ENCODE data around the gene RPS16.

RPS16 gene

DNA sequence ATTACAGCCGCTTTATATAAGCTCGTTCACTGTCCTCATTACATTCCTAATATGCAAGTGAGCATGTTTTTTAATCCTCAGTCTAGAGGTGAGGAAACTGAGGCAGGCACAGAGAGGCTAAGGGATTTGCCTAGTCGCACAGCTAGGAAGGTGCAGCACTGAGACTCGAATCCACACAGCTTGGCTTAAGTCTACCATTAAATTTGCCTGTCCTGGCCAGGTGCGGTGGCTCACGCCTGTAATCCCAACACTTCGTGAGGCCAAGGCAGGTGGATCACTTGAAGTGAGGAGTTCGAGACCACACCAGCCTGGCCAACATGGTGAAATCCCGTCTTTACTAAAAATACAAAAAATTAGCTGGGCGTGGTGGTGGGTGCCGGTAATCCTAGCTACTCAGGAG is 8.0 kb downstream of the RPS16 start (continued):
- TF ChIP-seq ZNF274 (IDR thresholded peaks at IDR 0.05; ENCODE audit: low read length) = no peak
- no peak for TF ChIP-seq ZNF274 (tag by site-specific recombination; IDR thresholded peaks at IDR 0.05; ENCODE audit: borderline replicate concordance)
- TF ChIP-seq KLF16 (tag by site-specific recombination; IDR thresholded peaks at IDR 0.05) = no peak
- TF ChIP-seq ZNF2 (tag by site-specific recombination; IDR thresholded peaks at IDR 0.05) = no peak
- no peak for TF ChIP-seq SP3 (tag by site-specific recombination; IDR thresholded peaks at IDR 0.05)
- no peak for TF ChIP-seq ZBTB7A (tag by site-specific recombination; IDR thresholded peaks at IDR 0.05; ENCODE audit: low read depth)
- TF ChIP-seq ZNF791 (tag by site-specific recombination; IDR thresholded peaks at IDR 0.05) = no peak

DNA sequence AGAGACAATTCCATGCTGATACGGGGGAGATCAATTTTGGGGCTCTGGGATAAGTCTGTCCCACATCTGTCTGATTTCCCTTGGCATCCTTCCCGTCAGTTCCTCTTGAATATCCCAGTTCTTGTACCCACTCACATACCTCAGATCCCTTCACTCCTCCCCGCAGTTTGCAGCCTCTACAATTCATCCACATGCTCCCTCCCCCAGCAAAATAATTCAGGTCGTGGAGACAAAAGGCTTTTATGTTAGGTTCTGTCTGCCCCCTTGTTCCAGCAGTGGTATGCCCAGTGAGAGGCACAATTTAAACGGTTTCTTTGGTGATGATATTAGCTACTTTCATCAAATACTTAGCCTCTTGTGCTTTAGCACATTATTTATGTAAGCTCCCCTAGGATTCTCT is 9.6 kb downstream of the RPS16 start:
- CTCF ChIA-PET = interaction anchor here (0.5 to 4.2 kb wide), 8 partner anchors 9 to 80 kb away, joined by 3 to 20 read pairs (median 4); partner anchors contain the start of gene PLEKHG2
- Histone ChIP-seq H3K27ac (ENCODE audit: extremely low read depth, low read depth, low read length) (no peak overlapping the region), H3K4me3 (ENCODE audit: low read depth, low read length) (no peak overlapping the region), H3K9me3 (ENCODE audit: control insufficient read depth, insufficient read depth, low read depth, low read length) (no peaks in the 10 kb centered on the region), H3K36me3 (ENCODE audit: control insufficient read depth in 2 of 2, insufficient read depth in 1 of 2, low read length in 2 of 2) (peaks cover 34 to 41% of the 10 kb centered on the region in 2 experiments), H3K4me1 (ENCODE audit: control insufficient read depth, insufficient read depth, low read length) (peaks cover 5% of the 10 kb centered on the region)
- POLR2A ChIA-PET = interaction anchor here (0.6 to 13.3 kb wide), 8 partner anchors 9 to 773 kb away, joined by 3 to 255 read pairs (median 11); partner anchors contain the start of genes MED29, PAF1, RPS16 and SUPT5H
- TF ChIP-seq ZNF114 (tag by site-specific recombination; IDR thresholded peaks at IDR 0.05) (no peak), ZNF629 (tag by site-specific recombination; IDR thresholded peaks at IDR 0.05) (no peak), ZFHX2 (tag by site-specific recombination; conservative IDR thresholded peaks at IDR 0.05) (no peak), PRDM1 (tag by site-specific recombination; IDR thresholded peaks at IDR 0.05) (no peak), ZNF366 (tag by site-specific recombination; conservative IDR thresholded peaks at IDR 0.05) (peak; percentile 30; the same call in 1 of the 2 replicates)
- TF ChIP-seq, protein P1, sequence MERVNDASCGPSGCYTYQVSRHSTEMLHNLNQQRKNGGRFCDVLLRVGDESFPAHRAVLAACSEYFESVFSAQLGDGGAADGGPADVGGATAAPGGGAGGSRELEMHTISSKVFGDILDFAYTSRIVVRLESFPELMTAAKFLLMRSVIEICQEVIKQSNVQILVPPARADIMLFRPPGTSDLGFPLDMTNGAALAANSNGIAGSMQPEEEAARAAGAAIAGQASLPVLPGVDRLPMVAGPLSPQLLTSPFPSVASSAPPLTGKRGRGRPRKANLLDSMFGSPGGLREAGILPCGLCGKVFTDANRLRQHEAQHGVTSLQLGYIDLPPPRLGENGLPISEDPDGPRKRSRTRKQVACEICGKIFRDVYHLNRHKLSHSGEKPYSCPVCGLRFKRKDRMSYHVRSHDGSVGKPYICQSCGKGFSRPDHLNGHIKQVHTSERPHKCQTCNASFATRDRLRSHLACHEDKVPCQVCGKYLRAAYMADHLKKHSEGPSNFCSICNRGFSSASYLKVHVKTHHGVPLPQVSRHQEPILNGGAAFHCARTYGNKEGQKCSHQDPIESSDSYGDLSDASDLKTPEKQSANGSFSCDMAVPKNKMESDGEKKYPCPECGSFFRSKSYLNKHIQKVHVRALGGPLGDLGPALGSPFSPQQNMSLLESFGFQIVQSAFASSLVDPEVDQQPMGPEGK (tag by site-specific recombination; IDR thresholded peaks at IDR 0.05) = no peak
- TF ChIP-seq, protein P2, sequence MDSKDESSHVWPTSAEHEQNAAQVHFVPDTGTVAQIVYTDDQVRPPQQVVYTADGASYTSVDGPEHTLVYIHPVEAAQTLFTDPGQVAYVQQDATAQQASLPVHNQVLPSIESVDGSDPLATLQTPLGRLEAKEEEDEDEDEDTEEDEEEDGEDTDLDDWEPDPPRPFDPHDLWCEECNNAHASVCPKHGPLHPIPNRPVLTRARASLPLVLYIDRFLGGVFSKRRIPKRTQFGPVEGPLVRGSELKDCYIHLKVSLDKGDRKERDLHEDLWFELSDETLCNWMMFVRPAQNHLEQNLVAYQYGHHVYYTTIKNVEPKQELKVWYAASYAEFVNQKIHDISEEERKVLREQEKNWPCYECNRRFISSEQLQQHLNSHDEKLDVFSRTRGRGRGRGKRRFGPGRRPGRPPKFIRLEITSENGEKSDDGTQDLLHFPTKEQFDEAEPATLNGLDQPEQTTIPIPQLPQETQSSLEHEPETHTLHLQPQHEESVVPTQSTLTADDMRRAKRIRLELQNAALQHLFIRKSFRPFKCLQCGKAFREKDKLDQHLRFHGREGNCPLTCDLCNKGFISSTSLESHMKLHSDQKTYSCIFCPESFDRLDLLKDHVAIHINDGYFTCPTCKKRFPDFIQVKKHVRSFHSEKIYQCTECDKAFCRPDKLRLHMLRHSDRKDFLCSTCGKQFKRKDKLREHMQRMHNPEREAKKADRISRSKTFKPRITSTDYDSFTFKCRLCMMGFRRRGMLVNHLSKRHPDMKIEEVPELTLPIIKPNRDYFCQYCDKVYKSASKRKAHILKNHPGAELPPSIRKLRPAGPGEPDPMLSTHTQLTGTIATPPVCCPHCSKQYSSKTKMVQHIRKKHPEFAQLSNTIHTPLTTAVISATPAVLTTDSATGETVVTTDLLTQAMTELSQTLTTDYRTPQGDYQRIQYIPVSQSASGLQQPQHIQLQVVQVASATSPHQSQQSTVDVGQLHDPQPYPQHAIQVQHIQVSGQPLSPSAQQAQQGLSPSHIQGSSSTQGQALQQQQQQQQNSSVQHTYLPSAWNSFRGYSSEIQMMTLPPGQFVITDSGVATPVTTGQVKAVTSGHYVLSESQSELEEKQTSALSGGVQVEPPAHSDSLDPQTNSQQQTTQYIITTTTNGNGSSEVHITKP (tag by site-specific recombination; IDR thresholded peaks at IDR 0.05) = peak; percentile 99

DNA sequence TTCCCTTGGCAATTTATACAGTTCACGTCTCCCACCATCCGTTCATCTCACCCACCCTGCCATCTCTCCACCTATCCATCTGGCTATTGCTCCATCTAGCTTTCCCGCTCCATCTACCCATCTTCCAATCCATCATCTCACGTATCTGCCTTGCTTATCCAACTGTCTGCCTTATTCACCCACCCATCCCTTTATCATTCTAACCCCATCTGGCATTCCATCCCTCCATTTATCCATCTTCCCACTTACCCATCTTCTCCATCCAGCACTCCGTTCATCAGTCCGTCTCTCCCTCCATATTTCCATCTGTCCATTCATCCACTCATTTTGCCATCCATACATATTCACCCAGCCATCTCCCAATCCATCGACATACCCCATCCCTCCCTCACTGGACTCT is 10.0 kb downstream of the RPS16 start:
- ChIA-PET CTCF (interaction anchor here (0.5 to 1.4 kb wide), 4 partner anchors 8 to 49 kb away, joined by 3 to 7 read pairs (median 4); no protein-coding TSS in a partner anchor), POLR2A (interaction anchor here (0.6 to 13.3 kb wide), 3 partner anchors 10 to 34 kb away, joined by 4 to 255 read pairs (median 16); partner anchors contain the start of genes MED29, PAF1 and RPS16)
- Histone ChIP-seq H3K9me3 (ENCODE audit: control insufficient read depth, insufficient read depth, low read depth, low read length) (no peaks in the 10 kb centered on the region), H3K36me3 (ENCODE audit: control insufficient read depth in 2 of 2, insufficient read depth in 1 of 2, low read length in 2 of 2) (peaks cover 36 to 46% of the 10 kb centered on the region in 2 experiments), H3K27ac (ENCODE audit: extremely low read depth, low read depth, low read length) (no peak overlapping the region), H3K4me3 (ENCODE audit: low read depth, low read length) (no peak overlapping the region), H3K4me1 (ENCODE audit: control insufficient read depth, insufficient read depth, low read length) (peaks cover under 1% of the 10 kb centered on the region)
- no peak for TF ChIP-seq ZNF830 (tag by site-specific recombination; IDR thresholded peaks at IDR 0.05; ENCODE audit: low read depth)
- 0 out of 2 replicates have a peak, but pooled peaks have one; percentile 13 for TF ChIP-seq ZNF600 (tag by site-specific recombination; IDR thresholded peaks at IDR 0.05)
- TF ChIP-seq, protein P3, sequence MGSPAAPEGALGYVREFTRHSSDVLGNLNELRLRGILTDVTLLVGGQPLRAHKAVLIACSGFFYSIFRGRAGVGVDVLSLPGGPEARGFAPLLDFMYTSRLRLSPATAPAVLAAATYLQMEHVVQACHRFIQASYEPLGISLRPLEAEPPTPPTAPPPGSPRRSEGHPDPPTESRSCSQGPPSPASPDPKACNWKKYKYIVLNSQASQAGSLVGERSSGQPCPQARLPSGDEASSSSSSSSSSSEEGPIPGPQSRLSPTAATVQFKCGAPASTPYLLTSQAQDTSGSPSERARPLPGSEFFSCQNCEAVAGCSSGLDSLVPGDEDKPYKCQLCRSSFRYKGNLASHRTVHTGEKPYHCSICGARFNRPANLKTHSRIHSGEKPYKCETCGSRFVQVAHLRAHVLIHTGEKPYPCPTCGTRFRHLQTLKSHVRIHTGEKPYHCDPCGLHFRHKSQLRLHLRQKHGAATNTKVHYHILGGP (tag by site-specific recombination; IDR thresholded peaks at IDR 0.05) = peak; percentile 18; the same call in 1 of the 2 replicates
- no peak; the same call in 1 of the 2 replicates for TF ChIP-seq ZNF175 (tag by site-specific recombination; IDR thresholded peaks at IDR 0.05)
- peak; percentile 53; the same call in 1 of the 2 replicates for TF ChIP-seq SALL2 (tag by site-specific recombination; IDR thresholded peaks at IDR 0.05; ENCODE audit: borderline replicate concordance)
- no peak for TF ChIP-seq ZIC2 (tag by site-specific recombination; IDR thresholded peaks at IDR 0.05)
- TF ChIP-seq OSR2 (tag by site-specific recombination; IDR thresholded peaks at IDR 0.05) = no peak
- TF ChIP-seq ZFP37 (tag by site-specific recombination; IDR thresholded peaks at IDR 0.05) = no peak
- TF ChIP-seq ZNF132 (tag by site-specific recombination; IDR thresholded peaks at IDR 0.05; ENCODE audit: borderline replicate concordance) = no peak
- TF ChIP-seq, protein P4, sequence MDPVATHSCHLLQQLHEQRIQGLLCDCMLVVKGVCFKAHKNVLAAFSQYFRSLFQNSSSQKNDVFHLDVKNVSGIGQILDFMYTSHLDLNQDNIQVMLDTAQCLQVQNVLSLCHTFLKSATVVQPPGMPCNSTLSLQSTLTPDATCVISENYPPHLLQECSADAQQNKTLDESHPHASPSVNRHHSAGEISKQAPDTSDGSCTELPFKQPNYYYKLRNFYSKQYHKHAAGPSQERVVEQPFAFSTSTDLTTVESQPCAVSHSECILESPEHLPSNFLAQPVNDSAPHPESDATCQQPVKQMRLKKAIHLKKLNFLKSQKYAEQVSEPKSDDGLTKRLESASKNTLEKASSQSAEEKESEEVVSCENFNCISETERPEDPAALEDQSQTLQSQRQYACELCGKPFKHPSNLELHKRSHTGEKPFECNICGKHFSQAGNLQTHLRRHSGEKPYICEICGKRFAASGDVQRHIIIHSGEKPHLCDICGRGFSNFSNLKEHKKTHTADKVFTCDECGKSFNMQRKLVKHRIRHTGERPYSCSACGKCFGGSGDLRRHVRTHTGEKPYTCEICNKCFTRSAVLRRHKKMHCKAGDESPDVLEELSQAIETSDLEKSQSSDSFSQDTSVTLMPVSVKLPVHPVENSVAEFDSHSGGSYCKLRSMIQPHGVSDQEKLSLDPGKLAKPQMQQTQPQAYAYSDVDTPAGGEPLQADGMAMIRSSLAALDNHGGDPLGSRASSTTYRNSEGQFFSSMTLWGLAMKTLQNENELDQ (tag by site-specific recombination; IDR thresholded peaks at IDR 0.05; ENCODE audit: low read depth) = no peak
- no peak for TF ChIP-seq ZNF37A (tag by site-specific recombination; IDR thresholded peaks at IDR 0.05)
